ENCODE measurements around the gene PNMA8C.
"Not testable (repeated sequence)": the region's sequence is repeated elsewhere in the genome, so short reads cannot be mapped to it uniquely, and the experiment has no call there.

Gene PNMA8C

DNA sequence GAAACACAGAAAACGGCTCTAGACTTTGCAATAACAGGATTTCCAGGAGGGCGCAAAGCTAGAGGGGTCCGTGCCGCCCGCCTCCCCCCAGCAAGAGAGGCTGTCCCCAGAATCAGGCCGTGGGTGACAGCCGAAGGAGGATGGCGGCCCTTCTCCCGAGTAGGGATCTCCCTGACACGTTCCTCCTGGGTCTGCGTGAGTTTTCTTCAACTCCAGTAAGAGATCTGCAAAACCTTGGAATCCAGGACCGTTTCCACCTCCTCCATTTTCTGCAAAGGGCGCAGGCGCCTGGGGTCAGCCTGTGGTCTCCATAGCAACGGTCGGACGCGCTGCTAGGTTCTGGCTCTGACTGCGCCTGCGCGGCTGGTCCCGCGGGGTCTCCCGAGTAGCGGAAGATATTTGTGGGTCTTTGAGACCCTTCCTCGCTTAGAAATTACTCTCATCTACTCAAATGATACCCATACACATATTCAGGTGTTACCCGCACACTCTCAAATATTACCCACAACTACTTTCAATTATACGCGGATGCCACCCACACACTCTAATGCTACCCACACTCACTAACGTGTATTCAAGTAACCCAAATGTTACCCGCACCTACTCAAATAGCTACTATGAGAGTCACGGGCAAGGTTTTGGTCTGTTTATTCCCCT is 2.1 kb downstream of the PNMA8C start:
- ChIA-PET POLR2A (no interaction called here), CTCF (interaction anchor here (1.3 kb wide), 1 partner anchor 11 kb away, joined by 3 read pairs; no protein-coding TSS in a partner anchor)
- no peak for DNase-seq (ENCODE audit: extremely low spot score)
- TF ChIP-seq, protein P1, sequence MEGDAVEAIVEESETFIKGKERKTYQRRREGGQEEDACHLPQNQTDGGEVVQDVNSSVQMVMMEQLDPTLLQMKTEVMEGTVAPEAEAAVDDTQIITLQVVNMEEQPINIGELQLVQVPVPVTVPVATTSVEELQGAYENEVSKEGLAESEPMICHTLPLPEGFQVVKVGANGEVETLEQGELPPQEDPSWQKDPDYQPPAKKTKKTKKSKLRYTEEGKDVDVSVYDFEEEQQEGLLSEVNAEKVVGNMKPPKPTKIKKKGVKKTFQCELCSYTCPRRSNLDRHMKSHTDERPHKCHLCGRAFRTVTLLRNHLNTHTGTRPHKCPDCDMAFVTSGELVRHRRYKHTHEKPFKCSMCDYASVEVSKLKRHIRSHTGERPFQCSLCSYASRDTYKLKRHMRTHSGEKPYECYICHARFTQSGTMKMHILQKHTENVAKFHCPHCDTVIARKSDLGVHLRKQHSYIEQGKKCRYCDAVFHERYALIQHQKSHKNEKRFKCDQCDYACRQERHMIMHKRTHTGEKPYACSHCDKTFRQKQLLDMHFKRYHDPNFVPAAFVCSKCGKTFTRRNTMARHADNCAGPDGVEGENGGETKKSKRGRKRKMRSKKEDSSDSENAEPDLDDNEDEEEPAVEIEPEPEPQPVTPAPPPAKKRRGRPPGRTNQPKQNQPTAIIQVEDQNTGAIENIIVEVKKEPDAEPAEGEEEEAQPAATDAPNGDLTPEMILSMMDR (IDR thresholded peaks at IDR 0.05; ENCODE audit: control extremely low read depth, extremely low read depth, low read depth, missing control alignments) = no peak

DNA sequence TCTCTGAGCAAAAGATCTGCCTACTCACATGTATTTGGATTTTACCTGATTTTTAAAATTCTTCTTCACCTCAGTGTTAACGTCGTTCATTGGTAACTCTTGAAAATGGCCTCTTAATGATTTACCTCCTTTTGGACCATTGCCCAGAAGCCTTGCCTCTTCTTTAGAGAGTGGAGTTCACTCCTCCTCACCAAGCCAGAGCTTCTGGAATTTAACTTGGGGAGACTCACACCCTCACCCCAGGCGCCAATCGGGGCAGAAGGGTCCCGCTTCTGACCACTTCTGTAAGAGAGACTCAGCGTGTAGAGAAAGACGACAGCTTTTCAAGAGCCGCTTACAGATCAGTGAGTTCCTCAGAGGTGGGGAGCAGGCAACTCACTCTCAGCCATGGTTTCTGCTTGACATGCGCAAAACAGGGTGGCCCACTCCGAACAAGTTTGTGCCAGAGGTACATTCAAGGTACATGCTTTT is 2.7 kb downstream of the PNMA8C start:
- ChIA-PET POLR2A (no interaction called here), CTCF (no interaction called here)
- no peak for DNase-seq (ENCODE audit: extremely low spot score)
- TF ChIP-seq, protein P1 (IDR thresholded peaks at IDR 0.05; ENCODE audit: control extremely low read depth, extremely low read depth, low read depth, missing control alignments) = no peak

DNA sequence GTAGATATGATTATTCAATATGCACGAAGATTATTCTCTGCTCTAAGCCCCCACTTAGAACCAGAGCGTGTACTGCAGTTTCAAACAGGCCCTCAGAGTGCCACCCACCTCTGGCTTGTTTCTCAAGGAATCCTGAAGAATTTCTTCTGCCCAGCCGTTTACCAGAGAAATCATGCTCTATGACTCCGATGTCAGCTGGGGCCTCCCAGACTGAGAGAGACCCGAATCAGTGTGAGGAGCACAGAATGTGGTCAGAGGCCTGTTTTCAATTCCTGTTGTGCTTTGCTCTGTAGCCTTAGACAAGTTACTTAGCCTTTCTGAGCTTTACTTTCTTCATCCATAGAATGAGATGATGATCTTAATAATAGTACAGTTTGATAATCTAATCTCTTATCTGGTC is 5.5 kb downstream of the PNMA8C start:
- TF ChIP-seq, protein P1 (IDR thresholded peaks at IDR 0.05; ENCODE audit: control extremely low read depth, extremely low read depth, low read depth, missing control alignments) = no peak
- ChIA-PET POLR2A (no interaction called here), CTCF (interaction anchor here (1.7 kb wide), 1 partner anchor 91 kb away, joined by 4 read pairs; no protein-coding TSS in a partner anchor)
- no peak for DNase-seq (ENCODE audit: extremely low spot score)

DNA sequence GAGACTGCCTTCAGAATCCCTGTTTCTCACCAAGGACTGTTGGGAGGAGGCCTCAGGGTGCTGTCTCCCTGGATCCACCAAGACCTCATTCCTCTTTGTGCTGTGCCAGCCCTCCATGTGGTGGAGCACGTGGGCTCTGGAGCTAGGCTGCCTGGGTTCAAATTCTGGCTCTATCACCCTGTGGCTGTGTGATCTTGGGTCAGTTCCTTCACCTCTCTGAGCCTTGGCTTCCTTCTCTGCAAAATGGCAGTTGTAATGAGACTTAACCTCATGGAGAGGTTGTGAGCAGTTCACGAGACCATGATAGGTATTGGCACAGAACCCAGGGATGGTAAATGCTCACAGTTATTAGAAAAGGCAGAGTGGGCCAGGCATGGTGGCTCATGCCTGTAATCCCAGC is 6.4 kb downstream of the PNMA8C start:
- TF ChIP-seq, protein P1 (IDR thresholded peaks at IDR 0.05; ENCODE audit: control extremely low read depth, extremely low read depth, low read depth, missing control alignments) = no peak
- CTCF ChIA-PET = interaction anchor here (1.7 kb wide), 1 partner anchor 92 kb away, joined by 4 read pairs; no protein-coding TSS in a partner anchor
- POLR2A ChIA-PET = no interaction called here
- DNase-seq (ENCODE audit: extremely low spot score) = no peak

DNA sequence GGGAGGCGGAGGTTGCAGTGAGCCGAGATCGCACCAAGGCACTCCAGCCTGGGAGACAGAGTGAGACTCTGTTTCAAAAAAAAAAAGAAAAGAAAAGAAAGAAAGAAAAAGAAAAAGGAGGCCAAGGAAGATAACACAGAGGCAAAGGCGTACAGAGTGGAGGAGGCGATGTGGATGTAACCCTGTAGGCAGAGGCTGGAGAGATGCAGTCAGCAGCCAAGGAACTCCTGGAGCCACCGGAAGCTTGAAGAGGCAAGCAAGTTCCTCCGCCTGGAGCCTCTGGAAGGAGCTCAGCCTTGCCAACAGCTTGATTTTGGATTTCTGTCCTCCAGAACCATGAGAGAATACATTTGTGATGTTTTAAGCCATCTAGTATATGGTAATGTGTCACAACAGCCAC is 8.7 kb downstream of the PNMA8C start:
- TF ChIP-seq, protein P1 (IDR thresholded peaks at IDR 0.05; ENCODE audit: control extremely low read depth, extremely low read depth, low read depth, missing control alignments) = no peak
- no peak for DNase-seq (ENCODE audit: extremely low spot score)
- CTCF ChIA-PET = interaction anchor here (1.6 to 1.7 kb wide), 2 partner anchors 14 to 19 kb away, joined by 3 read pairs; no protein-coding TSS in a partner anchor
- POLR2A ChIA-PET = no interaction called here

DNA sequence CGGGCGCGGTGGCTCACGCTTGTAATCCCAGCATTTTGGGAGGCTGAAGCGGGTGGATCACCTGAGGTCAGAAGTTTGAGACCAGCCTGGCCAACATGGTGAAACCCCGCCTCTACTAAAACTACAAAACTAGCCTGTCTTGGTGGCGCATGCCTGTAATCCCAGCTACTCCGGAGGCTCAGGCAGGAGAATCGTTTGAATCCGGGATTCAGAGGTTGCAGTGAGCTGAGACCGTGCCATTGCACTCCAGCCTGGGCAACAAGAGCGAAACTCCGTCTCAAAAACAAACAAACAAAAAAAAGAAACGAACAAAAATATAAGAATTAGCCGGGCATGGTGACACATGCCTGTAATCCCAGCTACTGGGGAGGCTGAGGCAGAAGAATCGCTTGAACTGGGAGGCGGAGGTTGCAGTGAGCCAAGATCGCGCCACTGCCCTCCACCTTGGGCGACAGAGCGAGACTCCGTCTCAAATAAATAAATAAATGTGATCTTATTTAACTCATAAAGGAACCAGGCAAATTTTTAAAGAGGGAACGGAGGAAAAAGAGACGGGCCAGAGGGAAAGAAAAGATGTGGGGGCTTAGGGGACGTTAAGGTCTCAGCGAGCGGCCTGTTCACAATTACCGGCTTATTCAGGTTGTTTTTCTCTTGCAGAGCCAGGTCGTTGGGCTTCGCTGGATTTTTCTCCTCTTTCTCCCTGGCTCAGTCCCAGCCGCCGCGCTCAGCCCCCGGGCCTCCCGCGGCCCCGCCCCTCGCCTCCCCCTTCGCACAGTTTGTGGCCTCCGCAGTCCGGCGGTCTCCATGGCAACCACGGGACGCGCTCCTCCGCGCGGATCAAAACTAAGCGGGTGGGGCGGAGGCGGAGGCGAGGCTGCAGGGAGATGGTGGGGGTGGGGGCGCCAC is 12.7 kb downstream of the PNMA8C start:
- CTCF ChIA-PET = interaction anchor here (1.1 to 2.1 kb wide), 3 partner anchors 11 to 71 kb away, joined by 3 to 8 read pairs (median 3); no protein-coding TSS in a partner anchor
- POLR2A ChIA-PET = not testable (repeated sequence)

DNA sequence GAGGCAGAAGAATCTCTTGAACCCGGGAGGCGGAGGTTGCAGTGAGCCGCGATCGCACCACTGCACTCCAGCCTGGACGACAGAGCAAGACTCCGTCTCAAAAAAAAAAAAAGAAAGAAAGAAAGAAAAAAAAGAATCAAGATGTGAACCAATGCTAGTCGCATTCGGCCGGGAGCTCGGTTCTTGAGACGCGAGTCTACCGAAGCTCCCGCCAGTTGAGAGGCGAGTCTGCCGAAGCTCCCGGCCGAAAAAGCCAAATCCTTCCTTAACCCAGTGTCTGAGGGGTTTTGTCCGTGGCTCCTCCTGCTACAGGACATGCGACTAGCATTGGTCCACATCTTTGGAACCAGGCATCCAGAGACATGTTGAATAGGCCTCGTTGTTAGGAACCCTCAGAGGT is 13.8 kb downstream of the PNMA8C start:
- CTCF ChIA-PET = interaction anchor here (1.2 kb wide), 1 partner anchor 12 kb away, joined by 3 read pairs; no protein-coding TSS in a partner anchor
- POLR2A ChIA-PET; DNase-seq (ENCODE audit: extremely low spot score): not testable (repeated sequence)

More for the DNA sequence above, 12.7 kb downstream of the PNMA8C start:
- DNase-seq (ENCODE audit: extremely low spot score) = peak; percentile 57
